Fibroblast of skin of abdomen (primary cell): ENCODE measurements around the gene GSN.
"Not testable (repeated sequence)": the region's sequence is repeated elsewhere in the genome, so short reads cannot be mapped to it uniquely, and the experiment has no call there.

Experiments used
- DNase-seq: peaks from one replicate; pipeline ENCODE4 v3.0.0-alpha.2; 2013

Gene GSN

GRCh38 chr9:121289026-121289771 is 21.2 kb downstream of the GSN start:
- peak; percentile 81 for DNase-seq

GRCh38 chr9:121289772-121290370 is 21.9 kb downstream of the GSN start:
- no peak for DNase-seq

GRCh38 chr9:121291536-121291935 is 23.6 kb downstream of the GSN start:
- DNase-seq: not testable (repeated sequence)

GRCh38 chr9:121292051-121292450 is 24.1 kb downstream of the GSN start:
- DNase-seq: no peak

- no peak for DNase-seq
Measured at GRCh38 chr9:121292801-121293241, 24.9 kb downstream of the GSN start.

GRCh38 chr9:121294151-121294743 is 26.3 kb downstream of the GSN start:
- no peak for DNase-seq

- DNase-seq: no peak
Measured at GRCh38 chr9:121294866-121295661, 27.1 kb downstream of the GSN start.

GRCh38 chr9:121295662-121296191 is 27.8 kb downstream of the GSN start:
- DNase-seq: no peak

- no peak for DNase-seq
Measured at GRCh38 chr9:121296213-121297127, 28.5 kb downstream of the GSN start.

GRCh38 chr9:121297389-121297788 is 29.4 kb downstream of the GSN start:
- no peak for DNase-seq

GRCh38 chr9:121298016-121298538 is 30.1 kb downstream of the GSN start:
- no peak for DNase-seq

GRCh38 chr9:121298689-121299466 is 30.9 kb downstream of the GSN start:
- peak; percentile 12 for DNase-seq

- peak; percentile 28 for DNase-seq
Measured at GRCh38 chr9:121299467-121300282, 31.7 kb downstream of the GSN start.

GRCh38 chr9:121300283-121301119 is 32.5 kb downstream of the GSN start:
- DNase-seq: no peak

- no peak for DNase-seq
Measured at GRCh38 chr9:121301881-121302286, 33.9 kb downstream of the GSN start.

- no peak for DNase-seq
Measured at GRCh38 chr9:121302341-121302740, 34.4 kb downstream of the GSN start.

- DNase-seq: no peak
Measured at GRCh38 chr9:121302786-121303185, 34.8 kb downstream of the GSN start.
